HFFc6 (cell line): ENCODE data around the gene PDE4B. TPM values are rescaled to one million over a fixed set of nuclear protein-coding genes. Genes with fewer than 3 reads are reported as not detected.

Experiments used
- DNase-seq: peaks from one replicate; pipeline ENCODE4 v3.0.0-alpha.2; 2018
- H3K27ac Mint-ChIP-seq: 2 replicates; pipeline ENCODE4 v1.8.0; 2020; ENCODE audit warnings: mild to moderate bottlenecking, mixed read lengths
- H3K27me3 Mint-ChIP-seq: 2 replicates; pipeline ENCODE4 v1.8.0; 2021; ENCODE audit warnings: mild to moderate bottlenecking, moderate library complexity, mixed read lengths; ENCODE audit not compliant: insufficient read depth
- H3K36me3 Mint-ChIP-seq: 2 replicates; pipeline ENCODE4 v1.8.0; 2021; ENCODE audit warnings: low read depth, mixed read lengths
- H3K4me1 Mint-ChIP-seq: 2 replicates; pipeline ENCODE4 v1.8.0; 2020; ENCODE audit warnings: low read depth, mixed read lengths
- H3K4me3 Mint-ChIP-seq: 2 replicates; pipeline ENCODE4 v1.8.0; 2020; ENCODE audit warnings: mild to moderate bottlenecking, moderate library complexity, mixed read lengths
- H3K9me3 Mint-ChIP-seq: 2 replicates; pipeline ENCODE4 v1.8.0; 2020; ENCODE audit warnings: mild to moderate bottlenecking, mixed read lengths
- total RNA-seq, 6 experiments: library from RNA; stranded (reverse); fragmentation: NEBNext Ultra II Directional; extraction: Animal tissue kit (Norgen Biotek cat#: 25700); gene quantifications; 2 replicates in 1 of 6; 3 replicates in 5 of 6; pipeline ENCODE4 v1.2.3, GENCODE V29; 2021
- TF ChIP-seq, protein P1 (sequence below): fragments of 200-600 bp; sonication (generic); IDR thresholded peaks from 2 replicates; pipeline ENCODE4 v1.5.0; 2021; ENCODE audit warnings: antibody characterized with exemption, mild to moderate bottlenecking

Gene PDE4B
- total RNA-seq, 6 experiments from 2014 or later = 34.9 to 57.6 (median 42.8) TPM

- Mint-ChIP-seq H3K36me3 (peaks cover 49% of the 10 kb centered on the region), H3K4me3 (peak overlapping the region; percentile 100), H3K4me1 (peaks cover 51% of the 10 kb centered on the region), H3K9me3 (no peaks in the 10 kb centered on the region), H3K27me3 (peaks cover 6% of the 10 kb centered on the region), H3K27ac (peak overlapping the region; percentile 96)
- TF ChIP-seq, protein P1, sequence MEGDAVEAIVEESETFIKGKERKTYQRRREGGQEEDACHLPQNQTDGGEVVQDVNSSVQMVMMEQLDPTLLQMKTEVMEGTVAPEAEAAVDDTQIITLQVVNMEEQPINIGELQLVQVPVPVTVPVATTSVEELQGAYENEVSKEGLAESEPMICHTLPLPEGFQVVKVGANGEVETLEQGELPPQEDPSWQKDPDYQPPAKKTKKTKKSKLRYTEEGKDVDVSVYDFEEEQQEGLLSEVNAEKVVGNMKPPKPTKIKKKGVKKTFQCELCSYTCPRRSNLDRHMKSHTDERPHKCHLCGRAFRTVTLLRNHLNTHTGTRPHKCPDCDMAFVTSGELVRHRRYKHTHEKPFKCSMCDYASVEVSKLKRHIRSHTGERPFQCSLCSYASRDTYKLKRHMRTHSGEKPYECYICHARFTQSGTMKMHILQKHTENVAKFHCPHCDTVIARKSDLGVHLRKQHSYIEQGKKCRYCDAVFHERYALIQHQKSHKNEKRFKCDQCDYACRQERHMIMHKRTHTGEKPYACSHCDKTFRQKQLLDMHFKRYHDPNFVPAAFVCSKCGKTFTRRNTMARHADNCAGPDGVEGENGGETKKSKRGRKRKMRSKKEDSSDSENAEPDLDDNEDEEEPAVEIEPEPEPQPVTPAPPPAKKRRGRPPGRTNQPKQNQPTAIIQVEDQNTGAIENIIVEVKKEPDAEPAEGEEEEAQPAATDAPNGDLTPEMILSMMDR = peak; percentile 71
- peak; percentile 98 for DNase-seq
Observed at GRCh38 chr1:66331658-66332547, 539.2 kb downstream of the PDE4B start.

GRCh38 chr1:66332548-66332901 lies 539.8 kb downstream of the PDE4B start:
- peak overlapping the region; percentile 96 for H3K27ac Mint-ChIP-seq
- H3K9me3 Mint-ChIP-seq = no peaks in the 10 kb centered on the region
- H3K36me3 Mint-ChIP-seq = peaks cover 55% of the 10 kb centered on the region
- peaks cover 53% of the 10 kb centered on the region for H3K4me1 Mint-ChIP-seq
- no peak for DNase-seq
- H3K4me3 Mint-ChIP-seq = peak overlapping the region; percentile 100
- TF ChIP-seq, protein P1 = 0 out of 2 replicates have a peak, but pooled peaks have one; percentile 5
- peaks cover 6% of the 10 kb centered on the region for H3K27me3 Mint-ChIP-seq

DNA sequence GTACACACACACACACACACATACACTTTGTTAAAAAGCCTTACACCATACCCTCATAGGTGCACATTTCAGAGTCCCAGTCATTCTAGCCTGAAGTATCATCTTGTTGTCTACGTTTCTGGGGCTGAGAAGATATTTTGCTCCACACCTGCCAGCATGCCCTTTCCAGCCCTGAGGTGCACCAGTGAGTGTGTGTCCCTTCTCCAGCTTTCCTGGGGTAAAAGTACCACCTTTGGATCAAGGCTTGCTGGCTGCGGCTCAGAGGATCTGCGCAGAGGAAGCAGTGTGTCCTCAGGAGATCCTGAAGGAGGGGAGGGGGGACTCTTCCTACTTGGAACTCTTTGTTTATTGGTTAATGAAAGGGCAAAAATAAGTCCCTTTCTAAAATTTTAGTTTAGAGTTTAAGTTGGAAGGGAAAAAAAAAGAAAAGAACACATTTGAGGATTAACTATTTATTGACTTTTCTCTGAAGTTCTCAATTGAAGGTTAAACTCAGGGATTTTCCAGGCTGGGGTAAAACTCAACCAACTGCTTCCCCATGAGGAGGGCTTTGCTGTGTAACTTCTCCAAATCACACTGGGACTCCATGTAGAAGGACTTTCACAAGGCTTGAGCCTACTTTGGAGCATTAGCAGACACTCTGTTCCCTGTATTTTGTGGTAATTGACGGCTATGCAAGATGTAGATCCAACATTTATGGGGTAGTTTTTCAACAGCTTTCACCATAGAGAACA lies 540.9 kb downstream of the PDE4B start:
- TF ChIP-seq, protein P1 = no peak
- Mint-ChIP-seq H3K9me3 (no peaks in the 10 kb centered on the region), H3K4me1 (peaks cover 63% of the 10 kb centered on the region), H3K27me3 (peaks cover 6% of the 10 kb centered on the region), H3K36me3 (peaks cover 57% of the 10 kb centered on the region), H3K27ac (peak overlapping the region; percentile 96), H3K4me3 (peak overlapping the region; percentile 100)
- no peak for DNase-seq

DNA sequence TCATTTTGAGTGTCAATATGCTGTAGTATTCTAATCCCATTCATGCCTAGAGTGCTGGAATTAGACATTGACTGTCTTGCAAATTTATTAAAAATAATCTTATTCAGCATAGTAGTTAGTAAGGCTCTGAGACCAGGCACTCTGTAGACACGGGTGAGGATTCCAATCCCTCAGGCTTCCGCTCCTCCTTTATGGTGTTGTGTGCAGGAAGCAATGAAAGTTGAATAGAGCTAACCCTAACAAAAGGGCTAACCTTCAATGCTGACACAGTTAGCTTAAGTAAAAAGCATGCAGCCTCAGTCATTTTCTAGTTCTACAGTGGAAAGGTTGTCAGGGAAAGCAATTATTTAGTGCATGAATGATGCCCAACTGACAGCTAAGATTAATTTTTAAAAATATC lies 541.6 kb downstream of the PDE4B start:
- peaks cover 59% of the 10 kb centered on the region for H3K36me3 Mint-ChIP-seq
- H3K9me3 Mint-ChIP-seq = no peaks in the 10 kb centered on the region
- no peak for DNase-seq
- peaks cover 66% of the 10 kb centered on the region for H3K4me1 Mint-ChIP-seq
- peak overlapping the region; percentile 100 for H3K4me3 Mint-ChIP-seq
- TF ChIP-seq, protein P1 = no peak
- H3K27me3 Mint-ChIP-seq = peaks cover 6% of the 10 kb centered on the region
- H3K27ac Mint-ChIP-seq = peak overlapping the region; percentile 96

GRCh38 chr1:66335125-66335524 lies 542.4 kb downstream of the PDE4B start:
- TF ChIP-seq, protein P1 = no peak
- Mint-ChIP-seq H3K36me3 (peaks cover 65% of the 10 kb centered on the region), H3K4me1 (peaks cover 69% of the 10 kb centered on the region), H3K27ac (peak overlapping the region; percentile 93), H3K9me3 (no peaks in the 10 kb centered on the region), H3K4me3 (peak overlapping the region; percentile 100), H3K27me3 (peaks cover 6% of the 10 kb centered on the region)
- no peak for DNase-seq
